ENCODE data around the gene GET4. TPM values are rescaled to one million over a fixed set of nuclear protein-coding genes. Genes with fewer than 3 reads are reported as not detected.
A peak's percentile ranks its signal among the peaks of the same experiment; 100 is the strongest.

Gene GET4
- polyA plus RNA-seq, 3 donors: 20.1 to 36.8 (median 25.5) TPM

DNA sequence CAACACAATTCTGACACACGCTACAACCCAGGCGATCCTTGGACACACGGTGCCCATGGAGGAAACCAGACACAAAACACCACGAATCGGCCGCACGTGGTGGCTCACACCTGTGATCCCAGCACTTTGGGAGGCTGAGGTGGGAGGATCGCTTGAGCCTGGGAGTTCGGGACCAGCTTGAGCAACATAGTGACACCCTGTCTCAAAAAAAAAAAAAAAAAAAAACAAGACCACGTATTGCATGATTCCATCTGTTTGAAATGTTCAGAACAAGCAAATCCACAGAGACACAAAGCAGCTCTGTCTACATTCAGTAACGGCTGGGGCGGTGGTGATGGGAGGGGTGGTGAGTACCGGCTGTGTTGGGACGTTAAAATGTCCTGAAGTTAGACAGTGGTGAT is 53.0 kb downstream of the GET4 start:
- no peak overlapping the region for H3K4me2 ChIP-seq (replicated peaks; ENCODE audit: extremely low read depth, low read length, poor library complexity, severe bottlenecking)
- peaks cover 0 to 6% (median 3%) of the 10 kb centered on the region in 3 donors for H3K27me3 Mint-ChIP-seq (ENCODE audit: low read depth in 3 of 3)
- H3K4me1 ChIP-seq (ENCODE audit: control insufficient read depth in 1 of 2, insufficient read depth in 2 of 2, low read length in 2 of 2): peaks cover 87 to 90% of the 10 kb centered on the region in 2 donors
- H3K36me3 Mint-ChIP-seq: peaks cover 31 to 49% of the 10 kb centered on the region in 2 donors
- H3K4me3 Mint-ChIP-seq: peak overlapping the region; percentile 70 to 81
- peak overlapping the region; percentile 96 to 98 for H3K27ac ChIP-seq (ENCODE audit: low read depth in 1 of 2, low read length in 2 of 2)
- peaks cover 14% of the 10 kb centered on the region for H4K20me1 ChIP-seq (ENCODE audit: insufficient read depth, low read length)
- H3K36me3 ChIP-seq (replicated peaks in 1 of 2; ENCODE audit: control insufficient read depth in 1 of 2, insufficient read depth in 2 of 2, low read length in 2 of 2): peaks cover 16 to 17% of the 10 kb centered on the region in 2 donors
- H3K9me3 Mint-ChIP-seq: peaks cover 0 to 2% (median 0%) of the 10 kb centered on the region in 7 donors
- H2AFZ ChIP-seq (ENCODE audit: insufficient read depth, low read depth, low read length, poor library complexity, severe bottlenecking): no peak overlapping the region
- TF ChIP-seq, protein P1, sequence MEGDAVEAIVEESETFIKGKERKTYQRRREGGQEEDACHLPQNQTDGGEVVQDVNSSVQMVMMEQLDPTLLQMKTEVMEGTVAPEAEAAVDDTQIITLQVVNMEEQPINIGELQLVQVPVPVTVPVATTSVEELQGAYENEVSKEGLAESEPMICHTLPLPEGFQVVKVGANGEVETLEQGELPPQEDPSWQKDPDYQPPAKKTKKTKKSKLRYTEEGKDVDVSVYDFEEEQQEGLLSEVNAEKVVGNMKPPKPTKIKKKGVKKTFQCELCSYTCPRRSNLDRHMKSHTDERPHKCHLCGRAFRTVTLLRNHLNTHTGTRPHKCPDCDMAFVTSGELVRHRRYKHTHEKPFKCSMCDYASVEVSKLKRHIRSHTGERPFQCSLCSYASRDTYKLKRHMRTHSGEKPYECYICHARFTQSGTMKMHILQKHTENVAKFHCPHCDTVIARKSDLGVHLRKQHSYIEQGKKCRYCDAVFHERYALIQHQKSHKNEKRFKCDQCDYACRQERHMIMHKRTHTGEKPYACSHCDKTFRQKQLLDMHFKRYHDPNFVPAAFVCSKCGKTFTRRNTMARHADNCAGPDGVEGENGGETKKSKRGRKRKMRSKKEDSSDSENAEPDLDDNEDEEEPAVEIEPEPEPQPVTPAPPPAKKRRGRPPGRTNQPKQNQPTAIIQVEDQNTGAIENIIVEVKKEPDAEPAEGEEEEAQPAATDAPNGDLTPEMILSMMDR (IDR thresholded peaks at IDR 0.05): no peak
- WGBS (ENCODE audit: insufficient coverage): 70% methylated on average over 2 of the region's 14 CpGs
- H3K4me3 ChIP-seq (replicated peaks in 1 of 3; ENCODE audit: low read depth in 2 of 3, low read length in 3 of 3): no peak overlapping the region
- no peaks in the 10 kb centered on the region for H3K9me3 ChIP-seq (replicated peaks in 1 of 2; ENCODE audit: control insufficient read depth in 1 of 2, insufficient read depth in 1 of 2, low read length in 2 of 2)
- peaks cover 62% of the 10 kb centered on the region for H3K79me2 ChIP-seq (ENCODE audit: insufficient read depth, low read length)
- peak overlapping the region; percentile 64 for H3K9ac ChIP-seq (ENCODE audit: insufficient read depth, low read length, poor library complexity, severe bottlenecking)
- peak overlapping the region; percentile 98 to 100 (median 99) for H3K27ac Mint-ChIP-seq
- H3K27me3 ChIP-seq (ENCODE audit: control insufficient read depth in 2 of 2, insufficient read depth in 2 of 2, low read length in 2 of 2): no peaks in the 10 kb centered on the region
- intact Hi-C loops (cut with micrococcal nuclease): loop anchor here in 1 of 2 donors (2.0 kb wide), 1 partner anchor 21 kb away; no protein-coding TSS in a partner anchor
- DNase-seq: no peak
- peaks cover 76% of the 10 kb centered on the region for H3K4me1 Mint-ChIP-seq

- intact Hi-C loops (cut with micrococcal nuclease): no loop called here
Measured at GRCh38 chr7:930975-931758, 54.8 kb downstream of the GET4 start.

More at GRCh38 chr7:930975-931758, 54.8 kb downstream of the GET4 start:
- Mint-ChIP-seq H3K27ac (peak overlapping the region; percentile 96 to 100 (median 99)), H3K9me3 (peaks cover 0 to 2% (median 0%) of the 10 kb centered on the region in 7 donors), H3K36me3 (peaks cover 35 to 57% of the 10 kb centered on the region in 2 donors), H3K4me3 (peak overlapping the region; percentile 59 to 63), H3K4me1 (peaks cover 62% of the 10 kb centered on the region), H3K27me3 (ENCODE audit: low read depth in 3 of 3) (peaks cover 0 to 6% (median 3%) of the 10 kb centered on the region in 3 donors)
- H3K27me3 ChIP-seq (ENCODE audit: control insufficient read depth in 2 of 2, insufficient read depth in 2 of 2, low read length in 2 of 2): no peaks in the 10 kb centered on the region
- H2AFZ ChIP-seq (ENCODE audit: insufficient read depth, low read depth, low read length, poor library complexity, severe bottlenecking): no peak overlapping the region
- 7% methylated on average over 14 of the region's 29 CpGs for WGBS (ENCODE audit: insufficient coverage)
- H4K20me1 ChIP-seq (ENCODE audit: insufficient read depth, low read length): peaks cover 32% of the 10 kb centered on the region
- H3K79me2 ChIP-seq (ENCODE audit: insufficient read depth, low read length): peaks cover 64% of the 10 kb centered on the region
- peaks cover 34 to 35% of the 10 kb centered on the region in 2 donors for H3K36me3 ChIP-seq (replicated peaks in 1 of 2; ENCODE audit: control insufficient read depth in 1 of 2, insufficient read depth in 2 of 2, low read length in 2 of 2)
- H3K27ac ChIP-seq (ENCODE audit: low read depth in 1 of 2, low read length in 2 of 2): peak overlapping the region; percentile 96 to 98
- no peaks in the 10 kb centered on the region for H3K9me3 ChIP-seq (replicated peaks in 1 of 2; ENCODE audit: control insufficient read depth in 1 of 2, insufficient read depth in 1 of 2, low read length in 2 of 2)
- peak overlapping the region; percentile 70 for H3K9ac ChIP-seq (ENCODE audit: insufficient read depth, low read length, poor library complexity, severe bottlenecking)
- peaks cover 69 to 72% of the 10 kb centered on the region in 2 donors for H3K4me1 ChIP-seq (ENCODE audit: control insufficient read depth in 1 of 2, insufficient read depth in 2 of 2, low read length in 2 of 2)
- TF ChIP-seq, protein P1 (IDR thresholded peaks at IDR 0.05): no peak
- DNase-seq: peak; percentile 71 to 80 (median 76)
- peak overlapping the region; percentile 45 for H3K4me2 ChIP-seq (replicated peaks; ENCODE audit: extremely low read depth, low read length, poor library complexity, severe bottlenecking)
- peak overlapping the region in 2 of 3 experiments; percentile 23 to 47 for H3K4me3 ChIP-seq (replicated peaks in 1 of 3; ENCODE audit: low read depth in 2 of 3, low read length in 3 of 3)
